Endothelial cell of umbilical vein (primary cell): ENCODE data around the gene CFAP46. TPM values are rescaled to one million over a fixed set of nuclear protein-coding genes. Genes with fewer than 3 reads are reported as not detected.

Experiments used
- BruUV-seq: library from RNA; stranded (reverse); fragments of 400-500 nt; replicated peaks from 2 replicates; lab custom pipeline; 2021; lab: Mats Ljungman, UMichigan
- CTCF ChIA-PET: fragments of 300-600, 350-600 bp; sonication (Branson Sonifier 250); formaldehyde crosslinking; loops from one replicate; lab custom pipeline; 2021; ENCODE audit warnings: antibody characterized with exemption, inconsistent platforms; lab: Charles Lee
- POLR2A ChIA-PET: fragments of 300-600, 350-600 bp; sonication (Branson Sonifier 250); formaldehyde crosslinking; loops from one replicate; lab custom pipeline; 2021; ENCODE audit warnings: antibody characterized with exemption, inconsistent platforms; lab: Charles Lee
- DNase-seq: peaks from one replicate; pipeline ENCODE4 v3.0.0-alpha.2; 2011; ENCODE audit warnings: low read depth, low spot score
- FAIRE-seq: peaks from 2 replicates; lab custom pipeline; 2011; peaks lifted over from hg19 to GRCh38; lab: Jason Lieb, UNC
- H2AFZ ChIP-seq: 2 replicates; pipeline ENCODE4 v1.6.0; 2012; ENCODE audit warnings: low read depth, low read length, control low read depth, inconsistent platforms
- H3K27ac ChIP-seq: 2 replicates; pipeline ENCODE4 v1.5.1; 2011; ENCODE audit warnings: low read depth, mild to moderate bottlenecking, control low read depth, low read length, moderate library complexity; ENCODE audit not compliant: insufficient read depth
- H3K27me3 ChIP-seq, 2 experiments: 2 replicates each; pipeline versions ENCODE4 v1.6.0 to v1.6.1; 2011; ENCODE audit warnings: low read length in 2 of 2, mixed read lengths in 1 of 2; ENCODE audit not compliant: control insufficient read depth in 2 of 2, insufficient read depth in 2 of 2
- H3K36me3 ChIP-seq, 2 experiments: 2 replicates in 1 of 2; 3 replicates in 1 of 2; pipeline ENCODE4 v1.5.1; 2011; ENCODE audit warnings: low read length in 2 of 2, mild to moderate bottlenecking in 1 of 2, moderate library complexity in 1 of 2; ENCODE audit not compliant: control insufficient read depth in 2 of 2, insufficient read depth in 2 of 2; ENCODE audit errors: extremely low read depth in 1 of 2
- H3K4me1 ChIP-seq: 3 replicates; pipeline ENCODE4 v1.5.1; 2011; ENCODE audit warnings: mild to moderate bottlenecking, low read length; ENCODE audit not compliant: control insufficient read depth, insufficient read depth; ENCODE audit errors: extremely low read depth
- H3K4me2 ChIP-seq: 2 replicates; pipeline ENCODE4 v1.6.1; 2011; ENCODE audit warnings: low read length, control low read depth, mixed read lengths; ENCODE audit not compliant: insufficient read depth
- H3K4me3 ChIP-seq, 3 experiments: fragments of 200-600 bp in 1 of 3; sonication (generic), shearing (Covaris generic) in 1 of 3; replicated peaks in 1 of 3; 2 replicates each; pipeline ENCODE4 v1.5.1; 2011 to 2016; ENCODE audit warnings: control low read depth in 3 of 3, low read length in 3 of 3, mild to moderate bottlenecking in 2 of 3, inconsistent platforms in 1 of 3, low read depth in 1 of 3, moderate library complexity in 1 of 3; ENCODE audit not compliant: insufficient read depth in 1 of 3
- H3K79me2 ChIP-seq: 2 replicates; pipeline ENCODE4 v1.6.0; 2012; ENCODE audit warnings: low read length, inconsistent platforms; ENCODE audit not compliant: control insufficient read depth, insufficient read depth
- H3K9ac ChIP-seq: replicated peaks from 2 replicates; pipeline ENCODE3; 2011; ENCODE audit warnings: low read length, control low read depth; ENCODE audit not compliant: insufficient read depth; ENCODE audit errors: extremely low read depth
- H3K9me1 ChIP-seq: replicated peaks from 3 replicates; pipeline ENCODE4 v1.6.0; 2011; ENCODE audit warnings: mild to moderate bottlenecking, low read length; ENCODE audit not compliant: control insufficient read depth, insufficient read depth; ENCODE audit errors: extremely low read depth
- H3K9me3 ChIP-seq: replicated peaks from 2 replicates; pipeline ENCODE4 v1.5.1; 2012; ENCODE audit warnings: low read length, inconsistent platforms; ENCODE audit not compliant: control insufficient read depth, insufficient read depth
- H4K20me1 ChIP-seq: replicated peaks from 2 replicates; pipeline ENCODE3; 2011; ENCODE audit warnings: mild to moderate bottlenecking, low read length; ENCODE audit not compliant: control insufficient read depth, insufficient read depth; ENCODE audit errors: extremely low read depth
- CTCF ChIP-seq, 2 donors: IDR thresholded peaks; 1 replicate in 1 of 2; 2 replicates in 1 of 2; pipeline ENCODE4 v1.5.1; 2011; ENCODE audit warnings: low read length in 2 of 2, mild to moderate bottlenecking in 2 of 2, moderate library complexity in 2 of 2, control low read depth in 1 of 2, inconsistent platforms in 1 of 2, low read depth in 1 of 2; ENCODE audit not compliant: insufficient read depth in 1 of 2; ENCODE audit errors: extremely low read depth in 1 of 2
- EZH2 ChIP-seq: IDR thresholded peaks from 2 replicates; pipeline ENCODE4 v1.6.1; 2012; ENCODE audit warnings: borderline replicate concordance, low read depth, mild to moderate bottlenecking, moderate library complexity, low read length, inconsistent platforms; ENCODE audit not compliant: severe bottlenecking
- FOS ChIP-seq: IDR thresholded peaks from 2 replicates; pipeline ENCODE4 v1.6.1; 2011; ENCODE audit warnings: mild to moderate bottlenecking, low read length, moderate library complexity, borderline replicate concordance; ENCODE audit not compliant: insufficient read depth
- GATA2 ChIP-seq: IDR thresholded peaks from 2 replicates; pipeline ENCODE4 v1.7.0; 2011; ENCODE audit warnings: low read depth, mild to moderate bottlenecking, moderate library complexity, mixed read lengths, low read length; ENCODE audit not compliant: insufficient read length, insufficient read depth
- JUN ChIP-seq: IDR thresholded peaks from 2 replicates; pipeline ENCODE4 v1.6.1; 2011; ENCODE audit warnings: borderline replicate concordance, low read depth; ENCODE audit not compliant: insufficient read length, insufficient read depth
- MYC ChIP-seq: IDR thresholded peaks from one replicate; pipeline ENCODE4 v1.6.1; 2011; ENCODE audit warnings: mild to moderate bottlenecking, low read depth, low read length
- POLR2A ChIP-seq: IDR thresholded peaks from 2 replicates; pipeline ENCODE4 v1.6.1; 2012; ENCODE audit warnings: low read depth, mild to moderate bottlenecking, control low read depth, low read length
- POLR2AphosphoS5 ChIP-seq: IDR thresholded peaks from 2 replicates; pipeline ENCODE4 v1.6.1; 2012; ENCODE audit warnings: low read depth, mild to moderate bottlenecking, control low read depth, low read length, moderate library complexity; ENCODE audit not compliant: insufficient read depth
- dilution Hi-C: fragments of 300-500 bp; cut with MboI; formaldehyde crosslinking; loops from one replicate; pipeline ENCODE4 v1.15.0; 2019; ENCODE audit warnings: low sequenced_read_pairs; ENCODE audit not compliant: extremely low pct_ligation_motif_present
- intact Hi-C: fragments of 100-400 bp; cut with micrococcal nuclease; formaldehyde crosslinking; loops from one replicate; pipeline ENCODE4 v1.10.0; 2022
- polyA plus RNA-seq, 4 experiments: library from polyadenylated mRNA; depleted of rRNA in 3 of 4; stranded (reverse) in 3 of 4; unstranded in 1 of 4; fragments of >200 nt; gene quantifications; 2 replicates each; pipeline versions ENCODE4 v1.2.1 to v1.2.3, GENCODE V29; 2011 to 2012; ENCODE audit warnings: missing spikeins in 1 of 4
- total RNA-seq: library from RNA; stranded (reverse); gene quantifications from 2 replicates; pipeline ENCODE4 v1.2.3, GENCODE V29; 2021
- TF ChIP-seq, protein P1 (sequence below): IDR thresholded peaks from 2 replicates; pipeline ENCODE4 v1.6.1; 2011; ENCODE audit not compliant: insufficient read depth, insufficient read length

CFAP46 gene
- total and polyA plus RNA-seq, 2 donors (not counting 3 experiments of a cell fraction or from before 2014, with no cell fraction given): 0.75 to 0.98 TPM

GRCh38 chr10:132788831-132789219, 153.5 kb downstream of the CFAP46 start:
- BruUV-seq: no TSS peak
- CTCF ChIA-PET: interaction anchor here (1.7 kb wide), 1 partner anchor 134 kb away, joined by 9 read pairs; no protein-coding TSS in a partner anchor
- FAIRE-seq: no peak

DNA sequence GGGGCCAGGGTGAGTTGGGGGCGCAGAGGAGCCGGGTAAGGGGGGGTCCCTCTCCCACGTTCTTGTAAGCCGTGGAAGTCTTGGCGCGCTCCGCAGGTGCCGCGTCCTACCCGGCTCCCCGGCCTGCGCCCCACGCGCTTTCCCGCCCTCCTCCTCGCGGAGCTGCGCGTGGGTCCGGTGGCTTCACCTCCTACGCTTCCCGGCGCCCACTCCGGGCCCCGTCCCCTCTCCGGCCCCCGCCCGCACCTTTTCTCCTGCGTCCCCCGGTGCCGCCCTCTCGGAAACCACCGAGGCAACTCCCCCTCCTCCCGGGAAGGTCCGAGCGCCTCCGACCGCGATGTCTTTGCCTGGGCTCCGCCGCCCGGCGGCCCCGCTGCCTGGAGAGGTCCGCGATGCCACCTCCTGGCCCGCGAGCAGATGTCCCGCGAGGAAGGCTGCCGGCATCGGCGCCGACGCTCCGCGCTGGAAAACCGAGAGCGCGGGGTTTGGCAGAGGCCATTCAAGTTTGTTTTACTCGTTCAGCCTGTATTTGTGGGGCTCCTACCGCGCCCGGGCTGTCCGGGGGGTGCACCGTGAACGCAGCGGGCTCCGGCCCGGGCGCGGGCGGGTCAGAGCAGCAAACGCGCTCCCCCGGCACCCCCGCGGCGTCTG, 154.1 kb downstream of the CFAP46 start:
- H3K9me1 ChIP-seq: no peaks in the 10 kb centered on the region
- dilution Hi-C loops (no loop called here), intact Hi-C loops (loop anchor here (1.0 to 5.0 kb wide), 2 partner anchors 121 to 134 kb away; no protein-coding TSS in a partner anchor)
- DNase-seq (no peak), FAIRE-seq (no peak)
- ChIA-PET POLR2A (no interaction called here), CTCF (interaction anchor here (1.7 kb wide), 1 partner anchor 134 kb away, joined by 9 read pairs; no protein-coding TSS in a partner anchor)
- no peaks in the 10 kb centered on the region for H3K36me3 ChIP-seq
- H3K79me2 ChIP-seq: no peaks in the 10 kb centered on the region
- H3K9ac ChIP-seq: no peak overlapping the region
- no peak overlapping the region for H3K4me2 ChIP-seq
- BruUV-seq: no TSS peak
- H3K27ac ChIP-seq: no peak overlapping the region
- TF ChIP-seq, protein P1, sequence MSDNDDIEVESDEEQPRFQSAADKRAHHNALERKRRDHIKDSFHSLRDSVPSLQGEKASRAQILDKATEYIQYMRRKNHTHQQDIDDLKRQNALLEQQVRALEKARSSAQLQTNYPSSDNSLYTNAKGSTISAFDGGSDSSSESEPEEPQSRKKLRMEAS: no peak
- TF ChIP-seq GATA2: no peak
- no peak for TF ChIP-seq MYC
- no peak for TF ChIP-seq FOS
- TF ChIP-seq EZH2: peak; percentile 88
- peak in 1 of 2 donors; percentile 26 for TF ChIP-seq CTCF (IDR thresholded peaks at IDR 0.05; ENCODE audit: extremely low read depth in 1 of 2, insufficient read depth in 1 of 2, low read depth in 1 of 2, low read length in 2 of 2)
- TF ChIP-seq POLR2A: no peak
- TF ChIP-seq JUN: no peak
- no peak for TF ChIP-seq POLR2AphosphoS5
- peaks cover 35 to 53% of the 10 kb centered on the region in 2 experiments for H3K27me3 ChIP-seq
- H3K9me3 ChIP-seq: no peaks in the 10 kb centered on the region
- H3K4me1 ChIP-seq: no peaks in the 10 kb centered on the region
- no peaks in the 10 kb centered on the region for H4K20me1 ChIP-seq
- no peak overlapping the region for H3K4me3 ChIP-seq
- H2AFZ ChIP-seq: no peak overlapping the region

More at GRCh38 chr10:132788831-132789219, 153.5 kb downstream of the CFAP46 start:
- no peaks in the 10 kb centered on the region for H3K79me2 ChIP-seq
- H3K4me2 ChIP-seq: no peak overlapping the region
- H3K9ac ChIP-seq: no peak overlapping the region
- H3K9me1 ChIP-seq: no peaks in the 10 kb centered on the region
- POLR2A ChIA-PET: no interaction called here
- no peaks in the 10 kb centered on the region for H3K9me3 ChIP-seq
- dilution Hi-C loops: no loop called here
- TF ChIP-seq GATA2 (no peak), EZH2 (peak; percentile 73)
- intact Hi-C loops: loop anchor here (1.0 to 5.0 kb wide), 2 partner anchors 122 to 135 kb away; no protein-coding TSS in a partner anchor
- H4K20me1 ChIP-seq: no peaks in the 10 kb centered on the region
- H3K27me3 ChIP-seq: peaks cover 30 to 48% of the 10 kb centered on the region in 2 experiments
- no peaks in the 10 kb centered on the region for H3K36me3 ChIP-seq
- no peak for DNase-seq
- H3K4me1 ChIP-seq: no peaks in the 10 kb centered on the region
- H3K27ac ChIP-seq: no peak overlapping the region
- H2AFZ ChIP-seq: no peak overlapping the region
- H3K4me3 ChIP-seq: no peak overlapping the region
